ENCODE measurements around the gene TRIM67.

Gene TRIM67

DNA sequence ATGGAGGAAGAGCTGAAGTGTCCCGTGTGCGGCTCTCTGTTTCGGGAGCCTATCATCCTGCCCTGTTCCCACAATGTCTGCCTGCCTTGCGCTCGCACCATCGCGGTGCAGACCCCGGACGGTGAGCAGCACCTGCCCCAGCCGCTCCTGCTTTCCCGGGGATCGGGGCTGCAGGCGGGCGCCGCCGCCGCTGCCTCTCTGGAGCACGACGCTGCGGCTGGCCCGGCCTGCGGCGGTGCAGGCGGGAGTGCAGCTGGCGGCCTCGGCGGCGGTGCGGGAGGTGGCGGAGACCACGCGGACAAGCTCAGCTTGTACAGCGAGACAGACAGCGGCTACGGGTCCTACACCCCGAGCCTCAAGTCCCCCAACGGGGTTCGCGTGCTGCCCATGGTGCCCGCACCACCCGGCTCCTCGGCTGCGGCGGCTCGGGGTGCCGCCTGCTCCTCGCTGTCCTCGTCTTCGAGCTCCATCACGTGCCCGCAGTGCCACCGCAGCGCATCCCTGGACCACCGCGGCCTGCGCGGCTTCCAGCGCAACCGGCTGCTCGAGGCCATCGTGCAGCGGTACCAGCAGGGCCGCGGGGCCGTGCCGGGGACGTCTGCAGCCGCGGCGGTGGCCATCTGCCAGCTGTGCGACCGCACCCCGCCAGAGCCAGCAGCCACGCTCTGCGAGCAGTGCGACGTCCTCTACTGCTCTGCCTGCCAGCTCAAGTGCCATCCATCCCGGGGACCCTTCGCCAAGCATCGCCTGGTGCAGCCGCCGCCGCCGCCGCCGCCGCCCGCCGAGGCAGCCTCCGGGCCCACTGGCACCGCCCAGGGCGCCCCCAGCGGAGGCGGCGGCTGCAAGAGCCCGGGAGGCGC, 1.3 kb downstream of the TRIM67 start:
- TF ChIP-seq, protein P1, sequence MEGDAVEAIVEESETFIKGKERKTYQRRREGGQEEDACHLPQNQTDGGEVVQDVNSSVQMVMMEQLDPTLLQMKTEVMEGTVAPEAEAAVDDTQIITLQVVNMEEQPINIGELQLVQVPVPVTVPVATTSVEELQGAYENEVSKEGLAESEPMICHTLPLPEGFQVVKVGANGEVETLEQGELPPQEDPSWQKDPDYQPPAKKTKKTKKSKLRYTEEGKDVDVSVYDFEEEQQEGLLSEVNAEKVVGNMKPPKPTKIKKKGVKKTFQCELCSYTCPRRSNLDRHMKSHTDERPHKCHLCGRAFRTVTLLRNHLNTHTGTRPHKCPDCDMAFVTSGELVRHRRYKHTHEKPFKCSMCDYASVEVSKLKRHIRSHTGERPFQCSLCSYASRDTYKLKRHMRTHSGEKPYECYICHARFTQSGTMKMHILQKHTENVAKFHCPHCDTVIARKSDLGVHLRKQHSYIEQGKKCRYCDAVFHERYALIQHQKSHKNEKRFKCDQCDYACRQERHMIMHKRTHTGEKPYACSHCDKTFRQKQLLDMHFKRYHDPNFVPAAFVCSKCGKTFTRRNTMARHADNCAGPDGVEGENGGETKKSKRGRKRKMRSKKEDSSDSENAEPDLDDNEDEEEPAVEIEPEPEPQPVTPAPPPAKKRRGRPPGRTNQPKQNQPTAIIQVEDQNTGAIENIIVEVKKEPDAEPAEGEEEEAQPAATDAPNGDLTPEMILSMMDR (IDR thresholded peaks at IDR 0.05; ENCODE audit: control insufficient read depth, extremely low read depth, insufficient read depth) = no peak
- no peak for DNase-seq (ENCODE audit: low read depth)
- H3K4me3 ChIP-seq (ENCODE audit: low read depth, low read length) = no peak overlapping the region

DNA sequence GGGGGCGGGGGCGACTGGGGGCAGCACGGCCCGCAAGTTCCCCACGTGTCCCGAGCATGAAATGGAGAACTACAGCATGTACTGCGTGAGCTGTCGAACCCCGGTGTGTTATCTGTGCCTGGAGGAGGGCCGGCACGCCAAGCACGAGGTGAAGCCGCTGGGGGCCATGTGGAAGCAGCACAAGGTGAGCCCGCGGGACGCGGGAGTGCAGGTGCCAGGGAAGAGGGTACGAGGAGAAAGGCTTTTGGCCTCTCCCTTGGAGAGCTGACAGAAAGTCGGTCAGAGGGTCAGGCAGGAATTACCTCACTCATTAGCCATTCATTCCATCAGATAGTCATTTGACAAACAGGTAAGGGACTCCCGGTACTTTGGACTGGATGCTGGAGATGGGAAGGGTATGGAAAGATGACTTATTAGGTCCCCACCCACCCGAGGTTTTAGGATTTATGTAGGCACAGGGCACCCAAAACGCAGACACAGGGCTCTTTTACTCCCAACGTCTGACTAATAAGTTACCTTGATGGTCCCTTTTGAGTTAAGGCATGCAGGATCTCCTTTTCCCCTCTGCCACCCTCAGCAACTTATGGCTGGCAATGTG, 2.1 kb downstream of the TRIM67 start:
- H3K4me3 ChIP-seq (ENCODE audit: low read depth, low read length) = no peak overlapping the region
- no peak for DNase-seq (ENCODE audit: low read depth)

DNA sequence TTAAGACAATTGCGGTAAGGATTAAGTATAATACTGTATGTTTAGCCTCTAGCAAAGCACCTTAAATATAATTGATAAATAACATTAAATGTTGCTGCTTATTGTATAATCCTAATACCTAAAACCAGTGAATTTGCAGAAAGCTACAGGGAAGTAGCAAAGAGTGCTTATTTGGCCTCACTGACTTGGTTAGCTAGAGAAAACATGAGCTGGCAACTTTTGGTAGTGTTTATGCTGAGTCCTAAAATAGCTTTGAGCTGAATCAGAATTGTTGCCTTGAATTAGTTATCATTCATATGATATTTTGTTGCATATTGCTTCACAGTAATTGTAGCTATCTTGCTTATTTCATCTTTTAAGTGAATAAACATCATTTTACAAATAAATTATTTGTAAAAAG, 3.5 kb downstream of the TRIM67 start:
- no peak overlapping the region for H3K4me3 ChIP-seq (ENCODE audit: low read depth, low read length)
- TF ChIP-seq, protein P1 (IDR thresholded peaks at IDR 0.05; ENCODE audit: control insufficient read depth, extremely low read depth, insufficient read depth) = no peak
- DNase-seq (ENCODE audit: low read depth) = no peak

More for the DNA sequence above, 2.1 kb downstream of the TRIM67 start:
- TF ChIP-seq, protein P1 (IDR thresholded peaks at IDR 0.05; ENCODE audit: control insufficient read depth, extremely low read depth, insufficient read depth) = no peak

DNA sequence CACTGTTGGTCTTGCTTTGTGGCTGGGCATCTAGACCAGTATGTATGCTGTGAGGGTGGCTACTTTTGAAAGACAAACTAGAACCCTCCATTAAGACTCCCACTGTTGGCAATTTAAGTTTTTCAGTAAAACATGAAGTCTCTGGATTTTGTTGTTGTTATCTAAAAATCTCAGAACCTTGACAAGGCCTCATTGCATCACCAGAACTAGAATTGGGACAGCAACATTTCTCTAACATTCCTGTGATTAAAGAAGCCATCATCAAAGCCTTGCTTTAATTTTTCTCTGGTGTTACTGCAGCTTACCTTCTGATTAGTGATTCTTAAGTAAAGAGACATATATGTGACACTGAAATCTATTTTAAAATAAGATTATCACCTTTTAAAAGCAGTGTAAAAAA, 4.5 kb downstream of the TRIM67 start:
- no peak for DNase-seq (ENCODE audit: low read depth)
- TF ChIP-seq, protein P1 (IDR thresholded peaks at IDR 0.05; ENCODE audit: control insufficient read depth, extremely low read depth, insufficient read depth) = no peak
- no peak overlapping the region for H3K4me3 ChIP-seq (ENCODE audit: low read depth, low read length)

DNA sequence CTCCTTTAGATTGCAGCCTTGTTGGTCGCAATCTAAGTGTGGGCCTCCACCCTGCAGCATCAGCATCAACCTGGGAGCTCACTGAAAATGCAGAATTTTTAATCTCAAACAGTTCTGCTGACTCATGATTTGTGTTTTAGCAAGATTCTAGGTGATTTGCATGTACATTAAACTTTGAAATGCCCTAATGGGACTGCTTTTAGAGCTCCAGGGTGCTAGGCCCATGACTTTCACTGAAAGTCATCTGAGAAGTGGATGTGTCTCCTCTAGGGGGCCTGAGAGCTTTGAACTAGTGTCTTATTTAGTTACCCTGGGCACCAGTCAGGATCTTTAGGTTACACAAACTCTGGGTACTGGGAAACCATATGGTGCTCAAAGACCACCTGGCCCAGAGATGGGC, 9.0 kb downstream of the TRIM67 start:
- H3K4me3 ChIP-seq (ENCODE audit: low read depth, low read length) = no peak overlapping the region
- TF ChIP-seq, protein P1 (IDR thresholded peaks at IDR 0.05; ENCODE audit: control insufficient read depth, extremely low read depth, insufficient read depth) = no peak
- no peak for DNase-seq (ENCODE audit: low read depth)

DNA sequence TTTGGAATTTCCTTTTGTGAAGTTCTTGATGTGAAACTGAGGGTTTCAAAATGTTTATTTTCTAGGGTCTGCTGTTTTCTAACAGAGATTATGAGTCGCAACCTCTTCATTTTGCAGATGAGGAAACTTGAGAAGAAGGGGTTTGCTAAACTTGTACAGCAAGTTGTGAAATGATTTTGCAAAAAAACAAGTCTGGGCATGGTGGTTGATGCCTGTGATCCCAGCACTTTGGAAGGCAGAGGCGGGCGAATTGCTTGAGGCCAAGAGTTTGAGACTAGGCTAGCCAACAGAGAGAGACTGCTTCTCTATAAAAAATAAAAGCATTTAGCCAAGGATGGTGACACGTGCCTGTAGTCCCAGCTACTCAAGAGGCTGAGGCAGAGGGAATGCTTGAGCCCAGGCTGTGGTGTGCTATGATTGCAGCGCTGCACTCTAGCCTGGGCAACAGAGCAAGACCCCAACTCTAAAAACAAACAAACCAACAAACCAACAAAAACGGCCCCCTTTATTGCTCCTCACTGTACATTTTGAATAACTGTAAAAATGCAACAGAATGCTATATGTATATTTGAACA, 9.9 kb downstream of the TRIM67 start:
- no peak for DNase-seq (ENCODE audit: low read depth)
- TF ChIP-seq, protein P1 (IDR thresholded peaks at IDR 0.05; ENCODE audit: control insufficient read depth, extremely low read depth, insufficient read depth) = no peak
- no peak overlapping the region for H3K4me3 ChIP-seq (ENCODE audit: low read depth, low read length)

Data from LNCaP clone FGC (cell line).